NCI-H1092 (cell line): ENCODE results near the gene INTS11.
A peak's percentile ranks its signal among the peaks of the same experiment; 100 is the strongest.

Source experiments
- DNase-seq: peaks from one replicate; lab custom pipeline; 2025; lab: John Stamatoyannopoulos, UW

Gene INTS11

GRCh38 chr1:1285102-1285571 is 39.3 kb downstream of the INTS11 start:
- DNase-seq, result no peak

GRCh38 chr1:1284221-1285101 is 40.0 kb downstream of the INTS11 start:
- DNase-seq, result no peak

GRCh38 chr1:1283821-1284220 is 40.6 kb downstream of the INTS11 start:
- DNase-seq, result no peak

GRCh38 chr1:1282998-1283397 is 41.5 kb downstream of the INTS11 start:
- no peak for DNase-seq

- no peak for DNase-seq
These were observed 42.7 kb downstream of the INTS11 start for GRCh38 chr1:1281533-1282321.

GRCh38 chr1:1280782-1281481 is 43.5 kb downstream of the INTS11 start:
- no peak for DNase-seq

- no peak for DNase-seq
These were observed 45.4 kb downstream of the INTS11 start for GRCh38 chr1:1279028-1279427.

- DNase-seq, result no peak
These were observed 45.8 kb downstream of the INTS11 start for GRCh38 chr1:1278620-1279019.

- no peak for DNase-seq
These were observed 48.6 kb downstream of the INTS11 start for GRCh38 chr1:1275836-1276235.

- DNase-seq, result no peak
These were observed 49.5 kb downstream of the INTS11 start for GRCh38 chr1:1274931-1275431.

GRCh38 chr1:1274299-1274930 is 50.0 kb downstream of the INTS11 start:
- no peak for DNase-seq

GRCh38 chr1:1273512-1274298 is 50.8 kb downstream of the INTS11 start, which contains the start of gene UBE2J2:
TSS of gene UBE2J2 (minus strand) at chr1:1273854. CDS start at chr1:1267992, 5,862 bp downstream.
- DNase-seq, result peak; percentile 62

GRCh38 chr1:1273209-1273511 is 51.3 kb downstream of the INTS11 start:
- no peak for DNase-seq

- no peak for DNase-seq
These were observed 51.9 kb downstream of the INTS11 start for GRCh38 chr1:1272341-1273208.

- DNase-seq, result no peak
These were observed 53.6 kb downstream of the INTS11 start for GRCh38 chr1:1270813-1271212.

- no peak for DNase-seq
These were observed 56.2 kb downstream of the INTS11 start for GRCh38 chr1:1268284-1268682.

GRCh38 chr1:1267488-1268283 is 56.8 kb downstream of the INTS11 start:
- DNase-seq, result no peak

GRCh38 chr1:1264868-1265272 is 59.6 kb downstream of the INTS11 start:
- no peak for DNase-seq

GRCh38 chr1:1264026-1264425 is 60.4 kb downstream of the INTS11 start:
- no peak for DNase-seq
